Astrocyte (in vitro differentiated cells and primary cell): ENCODE measurements around the gene CEP128.

Experiments
- EZH2 ChIP-seq: IDR thresholded peaks from 2 replicates; pipeline ENCODE4 v1.6.1; 2012; ENCODE audit warnings: mild to moderate bottlenecking, low read length, inconsistent platforms; ENCODE audit not compliant: insufficient read depth
- TF ChIP-seq, protein P1 (sequence below): IDR thresholded peaks from 2 replicates; pipeline ENCODE4 v1.5.1; 2011; ENCODE audit warnings: low read depth, mild to moderate bottlenecking, inconsistent platforms, low read length, moderate library complexity; ENCODE audit not compliant: insufficient read depth

DNA sequence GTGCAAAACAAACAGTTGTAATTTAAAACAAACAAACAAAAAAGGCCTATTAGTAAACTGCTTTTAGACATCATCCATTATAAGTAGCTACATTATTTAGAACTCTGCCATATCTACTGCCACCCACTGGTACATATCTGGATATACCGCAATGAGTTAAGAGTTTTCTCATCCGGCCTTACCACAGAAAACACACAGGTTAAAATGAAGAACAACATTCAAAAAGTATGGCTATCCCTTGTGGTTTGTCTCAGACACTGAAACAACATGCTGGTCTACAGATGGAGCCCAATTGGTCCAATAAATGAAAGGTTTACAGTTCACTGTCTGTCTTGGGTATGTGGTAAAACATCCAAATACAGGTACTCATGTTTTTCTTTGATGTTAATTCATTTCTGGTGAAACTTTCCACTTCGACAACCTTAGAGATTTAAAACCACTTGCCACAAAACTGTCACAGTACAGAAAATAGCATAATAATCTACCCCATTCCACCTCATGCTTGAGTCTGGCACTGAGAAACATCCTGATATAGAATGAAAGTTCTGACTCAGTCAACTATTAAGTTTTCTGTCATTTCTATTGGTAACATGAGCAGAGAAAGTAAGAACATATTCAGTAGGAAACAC, 354.3 kb downstream of the CEP128 start:
- no peak for TF ChIP-seq EZH2
- TF ChIP-seq, protein P1, sequence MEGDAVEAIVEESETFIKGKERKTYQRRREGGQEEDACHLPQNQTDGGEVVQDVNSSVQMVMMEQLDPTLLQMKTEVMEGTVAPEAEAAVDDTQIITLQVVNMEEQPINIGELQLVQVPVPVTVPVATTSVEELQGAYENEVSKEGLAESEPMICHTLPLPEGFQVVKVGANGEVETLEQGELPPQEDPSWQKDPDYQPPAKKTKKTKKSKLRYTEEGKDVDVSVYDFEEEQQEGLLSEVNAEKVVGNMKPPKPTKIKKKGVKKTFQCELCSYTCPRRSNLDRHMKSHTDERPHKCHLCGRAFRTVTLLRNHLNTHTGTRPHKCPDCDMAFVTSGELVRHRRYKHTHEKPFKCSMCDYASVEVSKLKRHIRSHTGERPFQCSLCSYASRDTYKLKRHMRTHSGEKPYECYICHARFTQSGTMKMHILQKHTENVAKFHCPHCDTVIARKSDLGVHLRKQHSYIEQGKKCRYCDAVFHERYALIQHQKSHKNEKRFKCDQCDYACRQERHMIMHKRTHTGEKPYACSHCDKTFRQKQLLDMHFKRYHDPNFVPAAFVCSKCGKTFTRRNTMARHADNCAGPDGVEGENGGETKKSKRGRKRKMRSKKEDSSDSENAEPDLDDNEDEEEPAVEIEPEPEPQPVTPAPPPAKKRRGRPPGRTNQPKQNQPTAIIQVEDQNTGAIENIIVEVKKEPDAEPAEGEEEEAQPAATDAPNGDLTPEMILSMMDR, result peak; percentile 71
